IMR-90 (cell line): ENCODE results near the gene PCBP1. TPM values are rescaled to one million over a fixed set of nuclear protein-coding genes. Genes with fewer than 3 reads are reported as not detected.

ENCODE experiments used
- ATAC-seq: fragments of 200-7000 bp; cut with Tn5 transposase; 2 replicates; pipeline ENCODE4 v1.9.1; 2020; ENCODE audit warnings: low read depth, mild to moderate bottlenecking, moderate library complexity
- BruUV-seq: library from RNA; stranded (reverse); fragments of 400-500 nt; replicated peaks from 2 replicates; lab custom pipeline; 2021; lab: Mats Ljungman, UMichigan
- CTCF ChIA-PET: fragments of 300-600 bp; formaldehyde crosslinking; extraction: SDS; loops from one replicate; lab custom pipeline; 2021; ENCODE audit warnings: antibody characterized with exemption; lab: Yijun Ruan, JAX
- POLR2A ChIA-PET: fragments of 300-600 bp; sonication (Branson Sonifier 250); formaldehyde crosslinking; loops from one replicate; lab custom pipeline; 2022; ENCODE audit warnings: antibody characterized with exemption; ENCODE audit not compliant: unreplicated experiment; lab: Charles Lee
- DNase-seq: peaks from one replicate; pipeline ENCODE4 v3.0.0; 2013
- H2AFZ ChIP-seq: replicated peaks from 2 replicates; pipeline ENCODE3; 2013; ENCODE audit warnings: low read length, mild to moderate bottlenecking; ENCODE audit not compliant: poor library complexity
- H2AK5ac ChIP-seq: 2 replicates; pipeline ENCODE4 v1.6.1; 2013; ENCODE audit warnings: low read depth, low read length, inconsistent platforms
- H2AK9ac ChIP-seq: replicated peaks from 2 replicates; pipeline ENCODE3; 2013; ENCODE audit warnings: mild to moderate bottlenecking, low read depth, low read length, moderate library complexity; ENCODE audit not compliant: poor library complexity
- H2BK120ac ChIP-seq: 2 replicates; pipeline ENCODE4 v1.6.1; 2013; ENCODE audit warnings: low read depth, low read length, inconsistent platforms
- H2BK15ac ChIP-seq: 3 replicates; pipeline ENCODE4 v1.6.1; 2013; ENCODE audit warnings: low read depth, low read length, inconsistent platforms
- H2BK20ac ChIP-seq: 2 replicates; pipeline ENCODE4 v1.6.1; 2013; ENCODE audit warnings: low read depth, mild to moderate bottlenecking, inconsistent platforms, low read length, moderate library complexity
- H2BK5ac ChIP-seq: 2 replicates; pipeline ENCODE4 v1.6.1; 2013; ENCODE audit warnings: mild to moderate bottlenecking, low read depth, low read length, inconsistent platforms; ENCODE audit not compliant: poor library complexity, severe bottlenecking
- H3K14ac ChIP-seq: replicated peaks from 2 replicates; pipeline ENCODE4 v1.6.1; 2013; ENCODE audit warnings: low read depth, low read length, inconsistent platforms
- H3K18ac ChIP-seq: 2 replicates; pipeline ENCODE4 v1.6.1; 2013; ENCODE audit warnings: low read depth, low read length, control low read depth
- H3K23ac ChIP-seq: 2 replicates; pipeline ENCODE4 v1.6.1; 2013; ENCODE audit warnings: low read depth, low read length, inconsistent platforms
- H3K27ac ChIP-seq: 2 replicates; pipeline ENCODE4 v1.5.1; 2013; ENCODE audit warnings: mild to moderate bottlenecking, control low read depth, low read length; ENCODE audit not compliant: insufficient read depth
- H3K27me3 ChIP-seq: 2 replicates; pipeline ENCODE4 v1.6.1; 2013; ENCODE audit warnings: low read length; ENCODE audit not compliant: control insufficient read depth, insufficient read depth
- H3K36me3 ChIP-seq: 2 replicates; pipeline ENCODE4 v1.6.1; 2013; ENCODE audit warnings: low read length, mixed read lengths; ENCODE audit not compliant: control insufficient read depth, insufficient read depth
- H3K4ac ChIP-seq: 2 replicates; pipeline ENCODE4 v1.6.1; 2013; ENCODE audit warnings: low read depth, low read length, inconsistent platforms
- H3K4me1 ChIP-seq: 2 replicates; pipeline ENCODE4 v1.6.1; 2013; ENCODE audit warnings: low read length, mixed read lengths; ENCODE audit not compliant: control insufficient read depth, insufficient read depth
- H3K4me2 ChIP-seq: 2 replicates; pipeline ENCODE4 v1.6.1; 2013; ENCODE audit warnings: low read depth, mild to moderate bottlenecking, control low read depth, low read length, moderate library complexity
- H3K4me3 ChIP-seq: 2 replicates; pipeline ENCODE4 v1.5.1; 2013; ENCODE audit warnings: low read depth, mild to moderate bottlenecking, control low read depth, low read length, moderate library complexity; ENCODE audit not compliant: insufficient read depth
- H3K56ac ChIP-seq: 2 replicates; pipeline ENCODE4 v1.6.1; 2013; ENCODE audit warnings: low read length, inconsistent platforms; ENCODE audit not compliant: insufficient read depth; ENCODE audit errors: extremely low read depth
- H3K79me1 ChIP-seq, 2 experiments: 2 replicates each; pipeline ENCODE4 v1.6.1; 2013; ENCODE audit warnings: low read length in 2 of 2, inconsistent platforms in 1 of 2, low read depth in 1 of 2
- H3K9ac ChIP-seq: 2 replicates; pipeline ENCODE4 v1.6.1; 2013; ENCODE audit warnings: low read depth, low read length, control low read depth
- H3K9me1 ChIP-seq: 2 replicates; pipeline ENCODE4 v1.6.1; 2013; ENCODE audit warnings: low read length, inconsistent platforms; ENCODE audit not compliant: insufficient read depth
- H3K9me3 ChIP-seq: 2 replicates; pipeline ENCODE4 v1.6.1; 2013; ENCODE audit warnings: low read length; ENCODE audit not compliant: control insufficient read depth, insufficient read depth
- H4K20me1 ChIP-seq: 2 replicates; pipeline ENCODE4 v1.6.1; 2013; ENCODE audit warnings: low read length, inconsistent platforms; ENCODE audit not compliant: insufficient read depth
- H4K5ac ChIP-seq: 2 replicates; pipeline ENCODE4 v1.6.1; 2013; ENCODE audit warnings: mild to moderate bottlenecking, low read depth, low read length, control low read depth
- H4K8ac ChIP-seq, 2 experiments: 2 replicates each; pipeline ENCODE4 v1.6.1; 2013; ENCODE audit warnings: low read depth in 2 of 2, low read length in 2 of 2, control low read depth in 1 of 2, inconsistent platforms in 1 of 2
- H4K91ac ChIP-seq: 2 replicates; pipeline ENCODE4 v1.6.1; 2013; ENCODE audit warnings: low read depth, low read length, inconsistent platforms; ENCODE audit not compliant: insufficient read depth
- FOS ChIP-seq: fragments of 150-350 bp; IDR thresholded peaks from 2 replicates; pipeline ENCODE4 v1.6.1; 2016; ENCODE audit warnings: low read depth, low read length
- MAFK ChIP-seq: IDR thresholded peaks from 2 replicates; pipeline ENCODE4 v1.6.1; 2012; ENCODE audit warnings: low read depth, low read length, improper control_type of control experiment
- SMC3 ChIP-seq: fragments of 150-350 bp; IDR thresholded peaks from 2 replicates; pipeline ENCODE4 v1.6.1; 2016; ENCODE audit warnings: low read depth, mild to moderate bottlenecking, antibody characterized with exemption, low read length, moderate library complexity
- dilution Hi-C: fragments of 300-500 bp; cut with HindIII; formaldehyde crosslinking; loops from one replicate; pipeline ENCODE4 v1.14.3; 2018; ENCODE audit warnings: low sequenced_read_pairs; ENCODE audit not compliant: unreplicated experiment
- in situ Hi-C: fragments of 300-500 bp; cut with MboI; formaldehyde crosslinking; loops from 3 replicates; pipeline ENCODE4 v1.14.3; 2019; ENCODE audit warnings: low sequenced_read_pairs, inconsistent platforms, mixed read lengths
- intact Hi-C: fragments of 100-400 bp; cut with micrococcal nuclease; formaldehyde crosslinking; loops from 2 replicates; pipeline ENCODE4 v1.10.0; 2022
- polyA plus RNA-seq, 3 experiments: library from polyadenylated mRNA; depleted of rRNA; stranded (reverse); fragments of >200 nt; gene quantifications; 2 replicates each; pipeline ENCODE4 v1.2.3, GENCODE V29; 2012; ENCODE audit warnings: low replicate concordance in 1 of 3
- total RNA-seq: library from RNA; depleted of rRNA; stranded (reverse); fragments of >200 nt; gene quantifications from 2 replicates; pipeline ENCODE4 v1.2.3, GENCODE V29; 2012
- TF ChIP-seq, protein P1 (sequence below): fragments of 150-350 bp; IDR thresholded peaks from 2 replicates; pipeline ENCODE4 v1.6.1; 2017; ENCODE audit warnings: mild to moderate bottlenecking, antibody characterized with exemption, low read length, low read depth
- TF ChIP-seq, protein P2 (sequence below): conservative IDR thresholded peaks from 2 replicates; pipeline ENCODE4 v1.5.1; 2012; ENCODE audit warnings: mild to moderate bottlenecking, low read depth, low read length, improper control_type of control experiment

PCBP1 gene
- total and polyA plus RNA-seq, 2 of the 4 experiments (the other 2 are of a cell fraction) = 33.7 to 166 TPM

- H3K4me2 ChIP-seq = no peak overlapping the region
- no peak overlapping the region for H3K56ac ChIP-seq
- no peak overlapping the region for H2AK9ac ChIP-seq
- ChIA-PET CTCF (no interaction called here), POLR2A (interaction anchor here (0.5 kb wide), 1 partner anchor 165 kb away, joined by 3 read pairs; no protein-coding TSS in a partner anchor)
- no TSS peak for BruUV-seq
- peaks cover 25% of the 10 kb centered on the region for H3K36me3 ChIP-seq
- H4K5ac ChIP-seq = no peak overlapping the region
- dilution Hi-C loops = no loop called here
- H3K23ac ChIP-seq = no peak overlapping the region
- no peak overlapping the region for H4K91ac ChIP-seq
- DNase-seq = no peak
- no peaks in the 10 kb centered on the region for H3K4me1 ChIP-seq
- ATAC-seq = no peak
- TF ChIP-seq, protein P1, sequence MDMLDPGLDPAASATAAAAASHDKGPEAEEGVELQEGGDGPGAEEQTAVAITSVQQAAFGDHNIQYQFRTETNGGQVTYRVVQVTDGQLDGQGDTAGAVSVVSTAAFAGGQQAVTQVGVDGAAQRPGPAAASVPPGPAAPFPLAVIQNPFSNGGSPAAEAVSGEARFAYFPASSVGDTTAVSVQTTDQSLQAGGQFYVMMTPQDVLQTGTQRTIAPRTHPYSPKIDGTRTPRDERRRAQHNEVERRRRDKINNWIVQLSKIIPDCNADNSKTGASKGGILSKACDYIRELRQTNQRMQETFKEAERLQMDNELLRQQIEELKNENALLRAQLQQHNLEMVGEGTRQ = no peak
- TF ChIP-seq FOS = no peak
- no peak for TF ChIP-seq SMC3
- TF ChIP-seq, protein P2, sequence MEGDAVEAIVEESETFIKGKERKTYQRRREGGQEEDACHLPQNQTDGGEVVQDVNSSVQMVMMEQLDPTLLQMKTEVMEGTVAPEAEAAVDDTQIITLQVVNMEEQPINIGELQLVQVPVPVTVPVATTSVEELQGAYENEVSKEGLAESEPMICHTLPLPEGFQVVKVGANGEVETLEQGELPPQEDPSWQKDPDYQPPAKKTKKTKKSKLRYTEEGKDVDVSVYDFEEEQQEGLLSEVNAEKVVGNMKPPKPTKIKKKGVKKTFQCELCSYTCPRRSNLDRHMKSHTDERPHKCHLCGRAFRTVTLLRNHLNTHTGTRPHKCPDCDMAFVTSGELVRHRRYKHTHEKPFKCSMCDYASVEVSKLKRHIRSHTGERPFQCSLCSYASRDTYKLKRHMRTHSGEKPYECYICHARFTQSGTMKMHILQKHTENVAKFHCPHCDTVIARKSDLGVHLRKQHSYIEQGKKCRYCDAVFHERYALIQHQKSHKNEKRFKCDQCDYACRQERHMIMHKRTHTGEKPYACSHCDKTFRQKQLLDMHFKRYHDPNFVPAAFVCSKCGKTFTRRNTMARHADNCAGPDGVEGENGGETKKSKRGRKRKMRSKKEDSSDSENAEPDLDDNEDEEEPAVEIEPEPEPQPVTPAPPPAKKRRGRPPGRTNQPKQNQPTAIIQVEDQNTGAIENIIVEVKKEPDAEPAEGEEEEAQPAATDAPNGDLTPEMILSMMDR = no peak
- TF ChIP-seq MAFK = no peak
- no peaks in the 10 kb centered on the region for H3K27me3 ChIP-seq
- no peak overlapping the region for H2BK120ac ChIP-seq
- H3K79me1 ChIP-seq = peaks cover 0 to 6% of the 10 kb centered on the region in 2 experiments; a peak in 1 of 4 replicates
- H3K27ac ChIP-seq = no peak overlapping the region
- no peak overlapping the region for H2BK20ac ChIP-seq
- H3K9me1 ChIP-seq = no peaks in the 10 kb centered on the region; the same call in 1 of the 2 replicates
- no peak overlapping the region for H2AFZ ChIP-seq
- H2BK15ac ChIP-seq = no peak overlapping the region
- no peak overlapping the region for H2AK5ac ChIP-seq
- in situ Hi-C loops = no loop called here
- no peak overlapping the region for H4K8ac ChIP-seq
- no peak overlapping the region for H3K18ac ChIP-seq
- no peaks in the 10 kb centered on the region for H3K9me3 ChIP-seq
- no peak overlapping the region for H3K4ac ChIP-seq
- no peak overlapping the region for H2BK5ac ChIP-seq
- H3K4me3 ChIP-seq = no peak overlapping the region
- no peak overlapping the region for H3K14ac ChIP-seq
- no peak overlapping the region for H3K9ac ChIP-seq
- no peaks in the 10 kb centered on the region for H4K20me1 ChIP-seq
- intact Hi-C loops = no loop called here
These were observed 8.9 kb upstream of the PCBP1 start for GRCh38 chr2:70078384-70078783.
